Hepatocyte (in vitro differentiated cells): ENCODE data around the gene ANAPC16. TPM values are rescaled to one million over a fixed set of nuclear protein-coding genes. Genes with fewer than 3 reads are reported as not detected.
"Not testable (repeated sequence)": the region's sequence is repeated elsewhere in the genome, so short reads cannot be mapped to it uniquely, and the experiment has no call there.

Source experiments
- DNase-seq: peaks from one replicate; pipeline ENCODE4 v3.0.0-alpha.2; 2016; ENCODE audit warnings: low spot score
- H2AFZ ChIP-seq: fragments of 200-600 bp; sonication (generic); 2 replicates; pipeline ENCODE4 v1.6.0; 2016; ENCODE audit warnings: antibody characterized with exemption, mild to moderate bottlenecking
- H3K27ac ChIP-seq: fragments of 200-600 bp; sonication (generic); 2 replicates; pipeline ENCODE4 v1.5.1; 2016; ENCODE audit warnings: mild to moderate bottlenecking
- H3K27me3 ChIP-seq: fragments of 200-600 bp; sonication (generic); 2 replicates; pipeline ENCODE4 v1.6.1; 2016
- H3K36me3 ChIP-seq: fragments of 200-600 bp; sonication (generic); replicated peaks from 2 replicates; pipeline ENCODE4 v1.5.1; 2016; ENCODE audit warnings: low read depth; ENCODE audit not compliant: insufficient read depth
- H3K4me1 ChIP-seq: fragments of 200-600 bp; sonication (generic); 2 replicates; pipeline ENCODE4 v1.5.1; 2016; ENCODE audit warnings: mild to moderate bottlenecking, moderate library complexity; ENCODE audit not compliant: insufficient read depth
- H3K4me2 ChIP-seq: fragments of 200-600 bp; sonication (generic); 2 replicates; pipeline ENCODE4 v1.6.0; 2016
- H3K4me3 ChIP-seq: fragments of 200-600 bp; sonication (generic); 2 replicates; pipeline ENCODE4 v1.5.1; 2016; ENCODE audit warnings: mild to moderate bottlenecking
- H3K79me2 ChIP-seq: fragments of 200-600 bp; sonication (generic); 2 replicates; pipeline ENCODE4 v1.6.0; 2017; ENCODE audit warnings: mild to moderate bottlenecking
- H3K9me2 ChIP-seq: fragments of 200-600 bp; sonication (generic); replicated peaks from 2 replicates; pipeline ENCODE4 v1.6.0; 2017; ENCODE audit warnings: mild to moderate bottlenecking; ENCODE audit not compliant: insufficient read depth
- H3K9me3 ChIP-seq: fragments of 200-600 bp; sonication (generic); 2 replicates; pipeline ENCODE4 v1.5.1; 2016; ENCODE audit warnings: low read depth, mild to moderate bottlenecking
- H4K20me1 ChIP-seq: fragments of 200-600 bp; sonication (generic); 2 replicates; pipeline ENCODE4 v1.6.0; 2016; ENCODE audit warnings: mild to moderate bottlenecking; ENCODE audit not compliant: insufficient read depth, poor library complexity, severe bottlenecking
- EZH2 ChIP-seq: fragments of 200-600 bp; sonication (generic); IDR thresholded peaks from 2 replicates; pipeline ENCODE4 v1.6.1; 2016; ENCODE audit warnings: antibody characterized with exemption, mild to moderate bottlenecking, borderline replicate concordance
- EZH2phosphoT487 ChIP-seq: fragments of 200-600 bp; sonication (generic); IDR thresholded peaks from one replicate; pipeline ENCODE4 v1.6.1; 2018; ENCODE audit warnings: antibody characterized with exemption, mild to moderate bottlenecking, low read depth, moderate library complexity; ENCODE audit not compliant: unreplicated experiment, severe bottlenecking
- WGBS: methylation state at CpG from one replicate; pipeline ENCODE4 v1.1.6; 2016; ENCODE audit warnings: low lambda C conversion rate; ENCODE audit errors: missing lambda C conversion rate; 5-methylcytosine and 5-hydroxymethylcytosine counted together
- polyA plus RNA-seq: library from polyadenylated mRNA; unstranded; fragments of >200 nt; fragmentation: Nextera tagmentation; extraction: Ambion mirVana; gene quantifications from 2 replicates; pipeline ENCODE4 v1.2.1, GENCODE V29; 2016
- total RNA-seq: library from RNA; depleted of rRNA; stranded (reverse); fragments of >200 nt; gene quantifications from 2 replicates; pipeline ENCODE4 v1.2.3, GENCODE V29; 2014
- TF ChIP-seq, protein P1 (sequence below): fragments of 200-600 bp; sonication (generic); IDR thresholded peaks from 2 replicates; pipeline ENCODE4 v1.5.1; 2016; ENCODE audit warnings: antibody characterized with exemption, mild to moderate bottlenecking; ENCODE audit not compliant: poor library complexity

Gene ANAPC16
- total and polyA plus RNA-seq, 2 experiments from 2014 or later = 109 to 118 TPM

DNA sequence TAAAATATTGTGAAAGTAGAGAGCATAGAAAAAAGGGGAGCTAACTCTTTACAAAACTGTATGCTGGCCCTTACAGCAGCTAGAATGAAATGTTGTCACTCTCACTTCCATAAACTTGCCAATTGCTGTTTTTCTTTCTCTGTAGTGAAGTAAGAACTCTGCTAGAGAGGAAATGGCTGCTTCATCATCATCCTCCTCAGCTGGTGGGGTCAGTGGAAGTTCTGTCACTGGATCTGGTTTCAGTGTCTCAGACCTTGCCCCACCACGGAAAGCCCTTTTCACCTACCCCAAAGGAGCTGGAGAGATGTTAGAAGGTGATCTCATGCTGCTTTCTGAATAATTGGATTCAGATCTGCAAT lies 7.9 kb downstream of the ANAPC16 start:
- H3K27ac ChIP-seq = no peak overlapping the region
- H3K36me3 ChIP-seq = no peaks in the 10 kb centered on the region
- no peaks in the 10 kb centered on the region for H3K27me3 ChIP-seq
- peaks cover 3% of the 10 kb centered on the region for H4K20me1 ChIP-seq
- no peaks in the 10 kb centered on the region for H3K4me1 ChIP-seq
- no peak overlapping the region for H3K4me2 ChIP-seq
- no peaks in the 10 kb centered on the region for H3K9me3 ChIP-seq
- H3K9me2 ChIP-seq = no peaks in the 10 kb centered on the region
- H3K79me2 ChIP-seq = peaks cover 85% of the 10 kb centered on the region
- no peak overlapping the region for H3K4me3 ChIP-seq
- DNase-seq = no peak
- 68% methylated on average over 1 of the region's 1 CpG for WGBS
- TF ChIP-seq EZH2 (no peak), EZH2phosphoT487 (no peak)
- TF ChIP-seq, protein P1, sequence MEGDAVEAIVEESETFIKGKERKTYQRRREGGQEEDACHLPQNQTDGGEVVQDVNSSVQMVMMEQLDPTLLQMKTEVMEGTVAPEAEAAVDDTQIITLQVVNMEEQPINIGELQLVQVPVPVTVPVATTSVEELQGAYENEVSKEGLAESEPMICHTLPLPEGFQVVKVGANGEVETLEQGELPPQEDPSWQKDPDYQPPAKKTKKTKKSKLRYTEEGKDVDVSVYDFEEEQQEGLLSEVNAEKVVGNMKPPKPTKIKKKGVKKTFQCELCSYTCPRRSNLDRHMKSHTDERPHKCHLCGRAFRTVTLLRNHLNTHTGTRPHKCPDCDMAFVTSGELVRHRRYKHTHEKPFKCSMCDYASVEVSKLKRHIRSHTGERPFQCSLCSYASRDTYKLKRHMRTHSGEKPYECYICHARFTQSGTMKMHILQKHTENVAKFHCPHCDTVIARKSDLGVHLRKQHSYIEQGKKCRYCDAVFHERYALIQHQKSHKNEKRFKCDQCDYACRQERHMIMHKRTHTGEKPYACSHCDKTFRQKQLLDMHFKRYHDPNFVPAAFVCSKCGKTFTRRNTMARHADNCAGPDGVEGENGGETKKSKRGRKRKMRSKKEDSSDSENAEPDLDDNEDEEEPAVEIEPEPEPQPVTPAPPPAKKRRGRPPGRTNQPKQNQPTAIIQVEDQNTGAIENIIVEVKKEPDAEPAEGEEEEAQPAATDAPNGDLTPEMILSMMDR = no peak
- no peak overlapping the region for H2AFZ ChIP-seq

DNA sequence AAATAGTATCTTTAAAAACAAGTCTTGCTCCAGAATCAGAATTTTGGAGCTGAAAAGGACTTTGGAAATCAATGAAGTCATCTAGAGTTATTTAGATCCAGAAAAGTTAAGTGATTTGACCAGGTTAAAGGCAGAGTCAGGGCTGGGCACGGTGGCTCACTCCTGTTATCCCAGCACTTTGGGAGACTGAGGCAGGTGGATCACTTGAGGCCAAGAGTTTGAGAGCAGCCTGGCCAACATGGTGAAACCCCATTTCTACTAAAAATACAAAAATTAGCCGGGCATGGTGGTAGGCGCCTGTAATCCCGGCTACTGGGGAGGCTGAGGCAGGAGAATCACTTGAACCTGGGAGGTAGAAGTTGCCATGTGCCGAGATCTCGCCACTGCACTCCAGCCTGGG lies 8.4 kb downstream of the ANAPC16 start:
- not testable (repeated sequence) for H3K4me1 ChIP-seq, H3K9me3 ChIP-seq

DNA sequence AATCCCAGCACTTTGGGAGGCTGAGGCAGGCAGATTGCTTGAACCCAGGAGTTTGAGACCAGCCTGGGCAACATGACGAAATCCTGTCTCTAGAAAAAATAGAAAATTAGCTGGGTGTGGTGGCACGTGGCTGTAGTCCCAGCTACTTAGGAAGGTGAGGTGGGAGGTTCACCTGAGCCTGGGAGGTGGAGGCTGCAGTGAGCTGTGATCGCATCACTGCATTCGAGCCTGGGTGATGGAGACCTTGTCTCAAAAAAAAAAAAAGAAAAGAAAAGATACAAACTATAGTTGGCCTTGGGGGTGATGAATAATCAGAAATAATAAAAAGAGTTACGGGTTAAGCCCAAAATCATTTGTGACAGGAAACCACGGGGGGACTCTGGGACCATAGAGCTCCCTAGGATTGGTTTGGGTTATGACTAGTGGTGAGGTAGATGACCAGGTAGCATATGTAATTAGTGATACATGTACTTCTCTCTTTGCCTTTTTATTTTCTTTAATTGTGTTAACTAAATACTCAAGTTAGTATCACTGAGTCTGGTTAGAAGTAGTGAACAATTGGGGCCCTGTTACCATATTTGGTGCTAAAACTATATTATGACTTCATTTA lies 10.7 kb downstream of the ANAPC16 start:
- 86% methylated on average over 6 of the region's 6 CpGs for WGBS
- Histone ChIP-seq H3K4me2 (no peak overlapping the region), H3K9me2 (no peaks in the 10 kb centered on the region), H3K4me3 (no peak overlapping the region), H4K20me1 (peaks cover 3% of the 10 kb centered on the region), H2AFZ (no peak overlapping the region), H3K27ac (no peak overlapping the region), H3K4me1 (no peaks in the 10 kb centered on the region), H3K27me3 (no peaks in the 10 kb centered on the region), H3K36me3 (no peaks in the 10 kb centered on the region), H3K79me2 (peaks cover 91% of the 10 kb centered on the region), H3K9me3 (no peaks in the 10 kb centered on the region)
- no peak for DNase-seq
- TF ChIP-seq EZH2phosphoT487 (no peak), EZH2 (no peak)
- TF ChIP-seq, protein P1 = no peak

More for the DNA sequence above, 8.4 kb downstream of the ANAPC16 start:
- not testable (repeated sequence) for H3K4me2 ChIP-seq, H3K9me2 ChIP-seq, H3K36me3 ChIP-seq, H3K27me3 ChIP-seq, H2AFZ ChIP-seq, H3K4me3 ChIP-seq, H4K20me1 ChIP-seq, H3K27ac ChIP-seq, DNase-seq
- WGBS = 94% methylated on average over 6 of the region's 6 CpGs
- peaks cover 85% of the 10 kb centered on the region for H3K79me2 ChIP-seq

DNA sequence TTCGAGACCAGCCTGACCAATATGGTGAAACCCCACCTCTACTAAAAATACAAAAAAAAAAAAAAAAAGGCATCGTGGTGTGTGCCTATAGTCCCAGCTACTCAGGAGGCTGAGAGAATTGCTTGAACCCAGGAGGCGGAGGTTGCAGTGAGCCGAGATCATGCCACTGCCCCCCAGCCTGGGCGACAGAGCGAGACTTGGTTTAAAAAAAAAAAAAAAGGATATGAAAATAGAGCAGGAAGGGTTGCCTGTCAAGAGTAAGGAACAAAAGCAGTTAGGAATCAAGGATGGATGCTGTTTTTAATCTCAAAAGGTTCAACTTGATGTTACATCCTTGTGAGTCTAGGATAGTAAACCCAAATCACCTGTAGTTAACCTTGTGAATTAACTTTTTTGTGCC lies 12.0 kb downstream of the ANAPC16 start:
- Histone ChIP-seq H4K20me1 (peaks cover 3% of the 10 kb centered on the region), H3K27ac (no peak overlapping the region), H3K36me3 (no peaks in the 10 kb centered on the region), H2AFZ (no peak overlapping the region), H3K79me2 (peaks cover 85% of the 10 kb centered on the region), H3K4me1 (no peaks in the 10 kb centered on the region), H3K9me3 (no peaks in the 10 kb centered on the region), H3K4me3 (no peak overlapping the region), H3K4me2 (no peak overlapping the region), H3K9me2 (no peaks in the 10 kb centered on the region), H3K27me3 (no peaks in the 10 kb centered on the region)
- 85% methylated on average over 6 of the region's 6 CpGs for WGBS
- TF ChIP-seq EZH2 = no peak
- TF ChIP-seq, protein P1 = no peak
- no peak for TF ChIP-seq EZH2phosphoT487
- no peak for DNase-seq
